Neuronal stem cell (in vitro differentiated cells): ENCODE measurements around the gene RASD2.

ENCODE experiments used
- DNase-seq: peaks from one replicate; pipeline ENCODE4 v3.0.0-alpha.2; 2013; ENCODE audit warnings: low spot score
- H2AFZ ChIP-seq: one replicate; pipeline ENCODE4 v1.6.1; 2013; ENCODE audit warnings: mild to moderate bottlenecking, low read length, inconsistent platforms
- H2AK5ac ChIP-seq: 2 replicates; pipeline ENCODE4 v1.6.1; 2013; ENCODE audit warnings: low read depth, mild to moderate bottlenecking, inconsistent platforms, low read length, moderate library complexity, mixed read lengths
- H2BK120ac ChIP-seq: 2 replicates; pipeline ENCODE4 v1.6.1; 2013; ENCODE audit warnings: low read depth, mild to moderate bottlenecking, inconsistent platforms, low read length, moderate library complexity, mixed read lengths
- H2BK12ac ChIP-seq: one replicate; pipeline ENCODE4 v1.6.1; 2013; ENCODE audit warnings: low read length, inconsistent platforms
- H2BK15ac ChIP-seq: 2 replicates; pipeline ENCODE4 v1.6.1; 2013; ENCODE audit warnings: mild to moderate bottlenecking, low read length, inconsistent platforms, mixed read lengths
- H2BK5ac ChIP-seq: one replicate; pipeline ENCODE4 v1.6.1; 2013; ENCODE audit warnings: inconsistent platforms, mild to moderate bottlenecking, low read length, moderate library complexity
- H3K14ac ChIP-seq: one replicate; pipeline ENCODE4 v1.6.1; 2013; ENCODE audit warnings: low read length, inconsistent platforms
- H3K18ac ChIP-seq: 2 replicates; pipeline ENCODE4 v1.6.1; 2013; ENCODE audit warnings: low read length, inconsistent platforms
- H3K23ac ChIP-seq: 2 replicates; pipeline ENCODE4 v1.6.1; 2013; ENCODE audit warnings: low read depth, mild to moderate bottlenecking, mixed read lengths, low read length, inconsistent platforms; ENCODE audit not compliant: poor library complexity
- H3K27ac ChIP-seq: replicated peaks from 3 replicates; pipeline ENCODE4 v1.5.1; 2013; ENCODE audit warnings: low read length, inconsistent platforms
- H3K27me3 ChIP-seq, 3 experiments: 2 replicates each; pipeline ENCODE4 v1.6.1; 2013; ENCODE audit warnings: low read length in 3 of 3, mild to moderate bottlenecking in 2 of 3, inconsistent platforms in 1 of 3, low read depth in 1 of 3, mixed read lengths in 1 of 3, moderate library complexity in 1 of 3; ENCODE audit not compliant: control insufficient read depth in 3 of 3, insufficient read depth in 3 of 3
- H3K36me3 ChIP-seq, 2 donors: replicated peaks in 1 of 2; 2 replicates each; pipeline ENCODE4 v1.6.1; 2013; ENCODE audit warnings: low read length in 2 of 2; ENCODE audit not compliant: control insufficient read depth in 2 of 2, insufficient read depth in 2 of 2
- H3K4ac ChIP-seq: 2 replicates; pipeline ENCODE4 v1.6.1; 2013; ENCODE audit warnings: inconsistent platforms, mild to moderate bottlenecking, low read length, moderate library complexity
- H3K4me1 ChIP-seq, 2 donors: 1 replicate in 1 of 2; 2 replicates in 1 of 2; pipeline ENCODE4 v1.6.1; 2013; ENCODE audit warnings: low read length in 2 of 2, low read depth in 1 of 2; ENCODE audit not compliant: control insufficient read depth in 2 of 2, insufficient read depth in 1 of 2
- H3K4me2 ChIP-seq: one replicate; pipeline ENCODE4 v1.6.1; 2013; ENCODE audit warnings: mild to moderate bottlenecking, low read length, inconsistent platforms; ENCODE audit not compliant: insufficient read depth, poor library complexity, severe bottlenecking
- H3K4me3 ChIP-seq, 2 donors: 2 replicates each; pipeline ENCODE4 v1.5.1; 2013; ENCODE audit warnings: low read length in 2 of 2, mild to moderate bottlenecking in 2 of 2, inconsistent platforms in 1 of 2, moderate library complexity in 1 of 2
- H3K79me1 ChIP-seq: one replicate; pipeline ENCODE4 v1.6.1; 2013; ENCODE audit warnings: low read depth, mild to moderate bottlenecking, inconsistent platforms, low read length, moderate library complexity
- H3K9ac ChIP-seq: one replicate; pipeline ENCODE4 v1.6.1; 2013; ENCODE audit warnings: mild to moderate bottlenecking, low read depth, low read length, inconsistent platforms; ENCODE audit not compliant: poor library complexity
- H3K9me3 ChIP-seq, 2 donors: replicated peaks in 1 of 2; 2 replicates each; pipeline versions ENCODE3 to v1.6.1; 2013; ENCODE audit warnings: low read length in 2 of 2, mild to moderate bottlenecking in 2 of 2, inconsistent platforms in 1 of 2, low read depth in 1 of 2, mixed read lengths in 1 of 2, moderate library complexity in 1 of 2; ENCODE audit not compliant: control insufficient read depth in 2 of 2, insufficient read depth in 1 of 2
- H4K8ac ChIP-seq: one replicate; pipeline ENCODE4 v1.6.1; 2013; ENCODE audit warnings: low read depth, mild to moderate bottlenecking, inconsistent platforms, low read length, moderate library complexity
- H4K91ac ChIP-seq: one replicate; pipeline ENCODE4 v1.6.1; 2013; ENCODE audit warnings: low read length, low read depth, mild to moderate bottlenecking, inconsistent platforms; ENCODE audit not compliant: poor library complexity
- WGBS, 2 donors: extraction: QIAGEN DNeasy Blood & Tissue Kit; methylation state at CpG; one replicate each; pipeline ENCODE4 v1.1.7; 2013; ENCODE audit warnings: missing lambda C conversion rate in 2 of 2, mixed read lengths in 1 of 2; ENCODE audit not compliant: insufficient read length in 2 of 2, insufficient replicate concordance in 1 of 2; ENCODE audit errors: extremely low coverage in 2 of 2; 5-methylcytosine and 5-hydroxymethylcytosine counted together

RASD2 gene

DNA sequence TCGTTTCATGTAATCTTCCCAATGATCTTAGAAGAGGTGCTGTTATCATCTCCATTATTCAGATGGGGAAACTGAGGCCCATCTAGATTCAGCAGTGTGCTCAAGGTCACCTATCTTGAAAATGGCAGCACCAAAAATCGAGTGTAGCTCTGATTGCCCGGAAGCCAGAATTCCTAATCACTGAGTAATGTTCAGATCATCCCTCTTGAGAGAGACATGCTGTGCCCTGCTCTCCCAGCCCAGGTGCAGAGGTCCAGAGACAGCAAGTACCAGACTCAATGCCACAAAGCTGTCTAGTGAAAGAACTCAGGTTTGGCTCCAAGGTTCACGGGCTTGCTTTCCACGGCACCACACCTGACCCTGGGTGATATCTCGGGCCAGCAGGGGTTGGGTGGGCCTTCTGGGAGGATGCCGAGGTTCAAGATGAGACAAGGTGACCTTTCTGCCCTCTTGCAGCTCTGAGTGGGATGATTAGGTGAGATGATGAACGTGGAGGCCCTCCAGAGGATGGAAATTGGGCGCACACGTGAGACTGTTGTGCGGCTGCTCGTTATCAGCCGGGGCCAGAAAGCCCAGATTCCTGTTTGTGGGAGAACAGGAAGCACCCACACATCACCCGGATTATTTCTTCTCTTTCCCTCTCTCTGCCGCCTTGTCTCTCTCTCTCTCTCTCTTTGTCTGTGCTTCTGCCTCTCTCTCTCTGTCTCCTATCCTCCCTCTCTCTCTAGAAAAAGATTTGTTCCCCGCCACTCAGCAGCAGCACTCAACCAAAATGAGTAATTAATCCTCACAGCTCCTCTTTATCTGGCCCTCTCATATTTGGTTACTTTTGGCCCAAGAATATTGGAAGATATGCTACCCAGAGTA, 19.0 kb upstream of the RASD2 start:
- H3K4me3 ChIP-seq: no peak overlapping the region
- H2AFZ ChIP-seq: no peak overlapping the region
- DNase-seq: no peak
- H2AK5ac ChIP-seq: no peak overlapping the region
- H3K27ac ChIP-seq: no peak overlapping the region
- H4K8ac ChIP-seq: no peak overlapping the region
- H3K36me3 ChIP-seq: no peaks in the 10 kb centered on the region
- H3K79me1 ChIP-seq: no peaks in the 10 kb centered on the region
- no peak overlapping the region for H3K4me2 ChIP-seq
- no peaks in the 10 kb centered on the region for H3K9me3 ChIP-seq
- peak overlapping the region; percentile 60 for H3K18ac ChIP-seq
- H3K4ac ChIP-seq: no peak overlapping the region
- peaks cover 4 to 12% of the 10 kb centered on the region in 2 donors for H3K4me1 ChIP-seq
- no CpG with 5 or more reads among the region's 16 CpGs for WGBS, 2 donors
- no peak overlapping the region for H3K14ac ChIP-seq
- H2BK5ac ChIP-seq: no peak overlapping the region
- H3K9ac ChIP-seq: no peak overlapping the region
- no peak overlapping the region for H2BK12ac ChIP-seq
- H2BK15ac ChIP-seq: no peak overlapping the region
- H3K27me3 ChIP-seq: peaks cover 0 to 46% (median 0%) of the 10 kb centered on the region in 3 experiments
- H4K91ac ChIP-seq: no peak overlapping the region
- no peak overlapping the region for H3K23ac ChIP-seq
- no peak overlapping the region for H2BK120ac ChIP-seq

DNA sequence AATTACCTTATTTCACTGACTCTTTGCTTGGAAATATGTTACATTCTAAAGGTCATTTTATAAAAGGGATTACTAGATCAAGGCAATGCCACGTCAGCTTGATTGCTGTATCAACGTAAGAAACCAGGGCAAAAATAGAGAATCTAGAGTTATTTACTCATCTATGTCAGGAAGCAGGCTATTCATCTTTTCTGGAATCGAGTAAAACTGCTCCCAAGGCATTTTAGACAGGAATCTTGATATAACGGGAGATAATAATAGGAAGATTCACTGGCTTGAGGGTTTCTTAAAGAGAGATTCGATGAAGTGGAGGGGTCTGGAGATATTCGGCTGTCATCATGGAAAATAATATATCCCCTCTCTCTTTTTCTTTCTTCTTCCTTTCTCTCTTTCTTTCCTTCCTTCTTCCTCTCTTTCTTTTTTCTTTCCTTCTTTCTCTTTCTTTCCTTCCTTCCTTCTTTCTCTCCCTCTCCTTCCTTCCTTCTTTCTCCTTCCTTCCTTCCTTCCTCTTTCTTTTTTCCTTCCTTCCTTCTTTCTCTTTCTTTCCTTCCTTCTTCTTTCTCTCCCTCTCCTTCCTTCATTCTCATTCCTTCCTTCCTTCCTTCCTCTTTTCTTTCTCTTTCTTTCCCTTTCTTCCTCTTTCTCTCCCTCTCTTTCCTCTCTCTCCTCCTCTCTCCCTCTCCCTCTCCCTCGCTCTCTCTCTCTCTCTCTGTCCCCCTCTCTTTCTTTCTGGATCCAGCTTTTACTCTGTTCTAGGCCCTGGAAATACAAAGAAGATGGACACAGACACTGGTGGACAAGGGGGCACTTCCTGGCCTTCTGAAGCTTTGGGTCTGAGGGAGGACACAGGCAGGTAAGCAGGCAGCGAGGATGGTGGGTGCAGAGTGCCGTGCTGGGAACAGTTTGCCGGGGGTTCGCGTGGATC, 18.1 kb upstream of the RASD2 start:
- WGBS, 2 donors: no CpG with 5 or more reads among the region's 12 CpGs
- Histone ChIP-seq H3K36me3 (no peaks in the 10 kb centered on the region), H3K9ac (no peak overlapping the region), H3K27me3 (peaks cover 0 to 42% (median 0%) of the 10 kb centered on the region in 3 experiments), H3K18ac (no peak overlapping the region), H3K4ac (no peak overlapping the region), H3K14ac (no peak overlapping the region), H4K91ac (no peak overlapping the region), H2BK120ac (no peak overlapping the region), H2BK12ac (no peak overlapping the region), H2BK5ac (no peak overlapping the region), H3K4me3 (peak overlapping the region in 1 of 2 donors; percentile 9), H3K4me1 (peaks cover 4 to 15% of the 10 kb centered on the region in 2 donors), H3K79me1 (no peaks in the 10 kb centered on the region), H2AFZ (no peak overlapping the region), H3K27ac (no peak overlapping the region), H4K8ac (no peak overlapping the region), H3K23ac (no peak overlapping the region), H3K9me3 (no peaks in the 10 kb centered on the region), H3K4me2 (no peak overlapping the region), H2BK15ac (no peak overlapping the region), H2AK5ac (no peak overlapping the region)
- no peak for DNase-seq

DNA sequence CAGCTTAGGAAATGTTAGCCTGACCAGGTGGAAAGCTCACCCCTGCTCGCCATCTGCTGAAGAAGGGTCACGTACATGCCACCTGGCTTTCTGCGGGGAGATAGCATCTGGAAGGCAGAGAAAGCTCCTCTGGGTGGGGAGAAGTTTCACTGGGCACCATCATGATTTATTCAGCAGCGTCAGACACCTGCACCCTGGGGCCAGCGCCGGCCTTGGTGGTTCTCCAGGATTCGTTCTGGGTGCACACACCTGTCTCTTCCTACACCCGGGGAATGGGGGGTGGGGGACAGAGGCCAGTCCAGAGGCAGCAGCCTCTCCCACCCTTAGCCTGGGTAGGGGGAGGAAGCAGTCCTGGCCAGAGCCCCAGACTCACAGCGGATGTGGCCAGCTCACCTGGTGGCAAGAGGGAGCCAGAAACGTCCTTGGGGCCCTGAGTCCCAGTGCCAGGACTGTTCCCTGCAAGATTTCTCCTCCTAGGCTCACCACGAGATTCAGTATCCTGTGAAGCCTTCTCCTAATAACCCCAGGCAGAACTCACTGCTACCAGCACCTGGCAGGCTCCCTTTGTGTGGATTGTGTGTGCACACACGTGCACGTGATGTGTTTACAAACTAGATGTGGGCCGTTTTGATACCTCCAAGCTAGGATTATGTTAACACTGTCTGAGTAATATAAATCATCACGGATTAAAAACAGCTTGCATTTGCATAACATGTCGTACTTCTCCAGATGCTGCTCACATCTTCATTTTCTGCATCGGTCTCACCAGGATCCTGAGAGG, 17.3 kb upstream of the RASD2 start:
- Histone ChIP-seq H4K91ac (no peak overlapping the region), H3K4ac (no peak overlapping the region), H3K23ac (no peak overlapping the region), H3K9ac (no peak overlapping the region), H3K14ac (no peak overlapping the region), H3K18ac (peak overlapping the region; percentile 17), H2BK120ac (no peak overlapping the region), H2BK5ac (no peak overlapping the region), H3K36me3 (no peaks in the 10 kb centered on the region), H3K9me3 (no peaks in the 10 kb centered on the region), H3K4me2 (no peak overlapping the region), H2BK15ac (no peak overlapping the region), H2AK5ac (no peak overlapping the region), H3K79me1 (no peaks in the 10 kb centered on the region), H2AFZ (no peak overlapping the region), H3K4me1 (peaks cover 4 to 10% of the 10 kb centered on the region in 2 donors), H3K27me3 (peaks cover 0 to 45% (median 0%) of the 10 kb centered on the region in 3 experiments), H4K8ac (no peak overlapping the region), H3K27ac (no peak overlapping the region), H3K4me3 (peak overlapping the region in 1 of 2 donors; percentile 9), H2BK12ac (no peak overlapping the region)
- DNase-seq: no peak
- no CpG with 5 or more reads among the region's 17 CpGs for WGBS, 2 donors
